Esophagus squamous epithelium (tissue), 5 donors: ENCODE measurements around the gene UMOD. TPM values are rescaled to one million over a fixed set of nuclear protein-coding genes. Genes with fewer than 3 reads are reported as not detected.

Source experiments
- DNase-seq: peaks from one replicate; lab custom pipeline; 2025; lab: John Stamatoyannopoulos, UW
- H3K27ac ChIP-seq, 4 donors: fragments of 200-600 bp; sonication (generic); one replicate each; pipeline ENCODE4 v1.5.1; 2016 to 2019; ENCODE audit warnings: mild to moderate bottlenecking in 1 of 4
- H3K27me3 ChIP-seq, 4 donors: fragments of 200-600 bp; sonication (generic); 1 replicate in 3 of 4; 2 replicates in 1 of 4; pipeline versions ENCODE4 v1.5.1 to v1.6.0; 2017 to 2021; ENCODE audit warnings: antibody characterized with exemption in 1 of 4
- H3K36me3 ChIP-seq, 3 donors: fragments of 200-600 bp; sonication (generic); one replicate each; pipeline ENCODE4 v1.5.1; 2016 to 2019
- H3K4me1 ChIP-seq, 3 donors: fragments of 200-600 bp; sonication (generic); one replicate each; pipeline ENCODE4 v1.5.1; 2017 to 2019
- H3K4me3 ChIP-seq, 4 donors: fragments of 200-600 bp; sonication (generic); 1 replicate in 3 of 4; 2 replicates in 1 of 4; pipeline ENCODE4 v1.5.1; 2016 to 2019; ENCODE audit warnings: mild to moderate bottlenecking in 2 of 4, moderate library complexity in 1 of 4
- H3K9me3 ChIP-seq, 3 donors: fragments of 200-600 bp; sonication (generic); one replicate each; pipeline ENCODE4 v1.5.1; 2016 to 2019
- CTCF ChIP-seq, 6 experiments: fragments of 450-650 bp in 4 of 6; fragments of 200-600 bp in 2 of 6; sonication (generic) in 2 of 6; IDR thresholded peaks; one replicate each; pipeline ENCODE4 v1.5.1; 2016 to 2019; ENCODE audit warnings: antibody characterized with exemption in 6 of 6, mild to moderate bottlenecking in 4 of 6, moderate library complexity in 4 of 6
- POLR2A ChIP-seq, 4 donors: fragments of 450-650 bp; IDR thresholded peaks; one replicate each; pipeline ENCODE4 v1.6.1; 2017; ENCODE audit warnings: antibody characterized with exemption in 4 of 4, mild to moderate bottlenecking in 4 of 4, moderate library complexity in 3 of 4
- WGBS, 2 donors: methylation state at CpG; one replicate each; pipeline ENCODE4 v1.1.5; 2018; 5-methylcytosine and 5-hydroxymethylcytosine counted together
- intact Hi-C: fragments of 100-400 bp; cut with DNase I; formaldehyde crosslinking; loops from one replicate; pipeline ENCODE4 v1.15.0; 2022
- total RNA-seq, 4 donors: library from RNA; depleted of rRNA; stranded (reverse); fragments of >200 nt; gene quantifications; one replicate each; pipeline ENCODE4 v1.1.0, GENCODE V29; 2016
- donor health status: DM: yes; HTN: yes; CAD: no.

Gene UMOD
- total RNA-seq, 4 donors from 2014 or later = not detected

- Histone ChIP-seq H3K27ac (no peak overlapping the region), H3K4me3 (no peak overlapping the region), H3K4me1 (no peaks in the 10 kb centered on the region), H3K36me3 (no peaks in the 10 kb centered on the region), H3K27me3 (peaks cover 0 to 5% (median 0%) of the 10 kb centered on the region in 4 donors), H3K9me3 (no peaks in the 10 kb centered on the region)
- whole genome bisulfite sequencing, 2 donors = no CpG with 5 or more reads among the region's 5 CpGs
- no peak for DNase-seq
- intact Hi-C loops = no loop called here
- TF ChIP-seq CTCF (IDR thresholded peaks at IDR 0.05) (no peak), POLR2A (IDR thresholded peaks at IDR 0.05) (no peak)
Measured at GRCh38 chr16:20331635-20332034, 20.9 kb downstream of the UMOD start.

- DNase-seq = no peak
- TF ChIP-seq CTCF (IDR thresholded peaks at IDR 0.05) = no peak
- TF ChIP-seq POLR2A (IDR thresholded peaks at IDR 0.05) = no peak
- Histone ChIP-seq H3K9me3 (no peaks in the 10 kb centered on the region), H3K27me3 (no peaks in the 10 kb centered on the region), H3K27ac (no peak overlapping the region), H3K4me1 (no peaks in the 10 kb centered on the region), H3K36me3 (no peaks in the 10 kb centered on the region), H3K4me3 (no peak overlapping the region)
- WGBS, 2 donors = 62 to 68% methylated on average over 5 of the region's 5 CpGs
- intact Hi-C loops = no loop called here
Measured at GRCh38 chr16:20329392-20330138, 22.9 kb downstream of the UMOD start.

- intact Hi-C loops = no loop called here
- Histone ChIP-seq H3K9me3 (no peaks in the 10 kb centered on the region), H3K27me3 (peaks cover 0 to 8% (median 0%) of the 10 kb centered on the region in 4 donors), H3K4me3 (no peak within 1 kb of the TSS), H3K4me1 (no peaks in the 10 kb centered on the region), H3K27ac (no peak within 1 kb of the TSS), H3K36me3 (no peaks in the 10 kb centered on the region)
- no peak for TF ChIP-seq POLR2A (IDR thresholded peaks at IDR 0.05)
- WGBS, 2 donors = 48 to 54% methylated on average over 4 to 7 of the region's 7 CpGs
- no peak for DNase-seq
Measured at GRCh38 chr16:20327444-20328041, 25.0 kb downstream of the UMOD start, which contains the start of gene GP2. Gene GP2, minus strand, starts transcription at chr16:20327513. Its CDS starts 1,082 bp downstream, at chr16:20326431.

GRCh38 chr16:20326321-20326720, 26.2 kb downstream of the UMOD start:
- Histone ChIP-seq H3K4me1 (no peaks in the 10 kb centered on the region), H3K27ac (no peak overlapping the region), H3K9me3 (no peaks in the 10 kb centered on the region), H3K36me3 (no peaks in the 10 kb centered on the region), H3K4me3 (no peak overlapping the region), H3K27me3 (peaks cover 0 to 8% (median 0%) of the 10 kb centered on the region in 4 donors)
- no peak for DNase-seq
- TF ChIP-seq POLR2A (IDR thresholded peaks at IDR 0.05) (no peak), CTCF (IDR thresholded peaks at IDR 0.05) (no peak)
- intact Hi-C loops = no loop called here
- 50 to 64% methylated on average over 3 of the region's 3 CpGs for WGBS, 2 donors

GRCh38 chr16:20325005-20325404, 27.5 kb downstream of the UMOD start:
- H3K36me3 ChIP-seq = no peaks in the 10 kb centered on the region
- TF ChIP-seq POLR2A (IDR thresholded peaks at IDR 0.05) (no peak), CTCF (IDR thresholded peaks at IDR 0.05) (no peak)
- intact Hi-C loops = no loop called here
- DNase-seq = no peak
- no peaks in the 10 kb centered on the region for H3K9me3 ChIP-seq
- WGBS, 2 donors = 52 to 71% methylated on average over 3 of the region's 3 CpGs
- no peaks in the 10 kb centered on the region for H3K4me1 ChIP-seq
- no peak overlapping the region for H3K4me3 ChIP-seq
- peaks cover 0 to 14% (median 0%) of the 10 kb centered on the region in 4 donors for H3K27me3 ChIP-seq
- H3K27ac ChIP-seq = no peak overlapping the region
